HG02759 (cell line): ENCODE measurements around the gene ANKDD1B.
"Not testable (repeated sequence)": the region's sequence is repeated elsewhere in the genome, so short reads cannot be mapped to it uniquely, and the experiment has no call there.

Experiments
- ATAC-seq: cut with Tn5 transposase; IDR thresholded peaks from one replicate; pipeline ENCODE4 v1.9.1; 2021; ENCODE audit warnings: mild to moderate bottlenecking, moderate library complexity; ENCODE audit not compliant: unreplicated experiment

ANKDD1B gene

DNA sequence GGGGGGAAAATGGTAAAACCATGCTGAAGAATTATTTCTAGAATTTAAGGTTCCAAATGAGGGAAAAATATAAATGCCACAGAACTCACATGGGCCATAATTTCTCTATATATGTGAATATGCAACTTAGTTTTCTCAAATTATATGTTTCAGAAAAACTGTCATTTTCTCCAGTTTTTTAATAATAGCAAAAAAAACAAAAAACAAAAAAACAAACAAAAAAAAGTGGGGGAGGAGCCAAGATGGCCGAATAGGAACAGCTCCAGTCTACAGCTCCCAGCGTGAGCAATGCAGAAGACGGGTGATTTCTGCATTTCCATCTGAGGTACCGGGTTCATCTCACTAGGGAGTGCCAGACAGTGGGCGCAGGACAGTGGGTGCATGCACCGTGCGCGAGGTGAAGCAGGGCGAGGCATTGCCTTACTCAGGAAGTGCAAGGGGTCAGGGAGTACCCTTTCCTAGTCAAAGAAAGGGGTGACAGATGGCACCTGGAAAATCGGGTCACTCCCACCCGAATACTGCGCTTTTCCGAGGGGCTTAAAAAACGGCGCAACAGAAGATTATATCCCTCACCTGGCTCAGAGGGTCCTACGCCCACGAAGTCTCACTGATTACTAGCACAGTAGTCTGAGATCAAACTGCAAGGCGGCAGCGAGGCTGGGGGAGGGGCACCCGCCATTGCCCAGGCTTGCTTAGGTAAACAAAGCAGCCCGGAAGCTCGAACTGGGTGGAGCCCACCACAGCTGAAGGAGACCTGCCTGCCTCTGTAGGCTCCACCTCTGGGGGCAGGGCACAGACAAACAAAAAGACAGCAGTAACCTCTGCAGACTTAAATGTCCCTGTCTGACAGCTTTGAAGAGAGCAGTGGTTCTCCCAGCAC lies 84.5 kb downstream of the ANKDD1B start:
- ATAC-seq = not testable (repeated sequence)

DNA sequence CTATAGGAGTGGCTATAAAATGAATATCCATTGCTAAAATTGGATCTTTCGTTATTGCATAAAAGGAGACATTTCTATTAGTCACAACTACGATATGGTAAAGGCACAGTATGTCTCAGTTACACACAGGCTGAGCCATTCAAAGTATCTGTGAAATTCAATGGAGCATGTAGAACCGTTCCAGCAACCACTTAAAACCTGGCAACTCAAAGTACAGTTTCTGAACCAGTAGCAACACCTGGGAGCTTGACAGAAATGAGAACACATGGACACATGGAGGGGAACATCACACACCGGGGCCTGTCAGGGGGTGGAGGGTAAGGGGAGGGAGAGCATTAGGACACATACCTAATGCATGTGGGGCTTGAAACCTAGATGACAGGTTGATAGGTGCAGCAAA lies 90.6 kb downstream of the ANKDD1B start:
- ATAC-seq = no peak

DNA sequence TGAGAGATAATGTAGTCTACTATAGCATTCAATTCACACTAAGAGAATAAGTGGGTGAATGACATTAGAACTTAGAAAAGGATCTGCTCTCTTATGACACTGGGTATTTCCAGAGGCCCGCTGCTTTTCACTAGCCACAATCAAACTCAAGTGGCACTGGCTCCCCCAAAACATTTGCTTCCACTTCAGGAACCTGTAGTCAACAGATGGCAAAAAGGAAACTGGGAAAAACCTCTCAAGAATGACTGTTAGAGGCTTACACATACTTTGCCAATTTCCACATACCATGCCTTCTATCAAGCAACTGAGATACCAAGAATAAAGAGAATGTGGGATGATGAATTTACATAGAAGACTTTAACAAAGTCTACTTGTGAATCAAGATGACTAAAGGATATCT lies 94.8 kb downstream of the ANKDD1B start:
- ATAC-seq = no peak

DNA sequence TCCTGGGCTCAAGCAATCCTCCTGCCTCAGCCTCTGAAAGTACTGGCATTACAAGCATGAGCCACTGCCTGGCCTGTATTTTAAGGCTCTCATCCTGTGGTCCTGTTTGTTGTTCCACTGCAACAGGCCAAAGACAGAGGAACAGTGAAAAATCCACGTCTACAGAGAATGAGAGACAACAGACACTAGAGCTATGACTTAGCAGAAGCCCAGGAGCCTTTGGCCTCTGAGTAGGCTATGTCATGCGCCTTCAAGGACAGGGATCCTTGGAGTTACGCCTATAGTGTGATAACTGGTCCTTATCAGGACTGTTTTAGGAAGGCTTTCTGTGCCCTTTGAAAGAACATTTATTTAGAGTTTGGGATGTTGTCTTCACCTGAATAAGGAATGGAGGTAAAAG lies 95.5 kb downstream of the ANKDD1B start:
- ATAC-seq = no peak

DNA sequence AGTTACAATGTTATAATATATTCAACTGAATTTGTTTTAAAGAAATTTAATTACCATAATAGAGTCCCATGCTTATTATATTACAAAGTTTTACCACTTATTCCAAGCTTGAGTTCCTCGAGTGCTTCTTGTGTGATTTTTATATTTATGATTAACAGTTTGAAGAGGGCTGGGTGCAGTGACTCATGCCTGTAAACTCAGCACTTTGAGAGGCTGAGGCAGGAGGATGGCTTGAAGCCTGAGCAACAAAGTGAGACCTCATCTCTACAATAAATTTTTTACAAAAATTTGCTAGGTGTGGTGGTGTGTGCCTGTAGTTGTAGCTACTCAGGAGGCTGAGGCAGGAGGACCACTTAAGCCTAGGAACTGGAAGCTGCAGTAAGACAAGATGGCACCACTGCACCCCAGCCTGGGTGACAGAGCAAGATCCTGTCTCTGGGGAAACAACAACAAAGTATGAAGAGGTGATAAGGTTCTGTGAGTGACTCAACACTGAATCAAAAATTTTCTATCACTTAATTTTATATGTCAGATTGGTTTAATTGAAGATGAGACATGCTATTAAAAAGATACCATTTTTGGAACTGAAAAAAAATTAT lies 96.8 kb downstream of the ANKDD1B start:
- ATAC-seq = no peak

DNA sequence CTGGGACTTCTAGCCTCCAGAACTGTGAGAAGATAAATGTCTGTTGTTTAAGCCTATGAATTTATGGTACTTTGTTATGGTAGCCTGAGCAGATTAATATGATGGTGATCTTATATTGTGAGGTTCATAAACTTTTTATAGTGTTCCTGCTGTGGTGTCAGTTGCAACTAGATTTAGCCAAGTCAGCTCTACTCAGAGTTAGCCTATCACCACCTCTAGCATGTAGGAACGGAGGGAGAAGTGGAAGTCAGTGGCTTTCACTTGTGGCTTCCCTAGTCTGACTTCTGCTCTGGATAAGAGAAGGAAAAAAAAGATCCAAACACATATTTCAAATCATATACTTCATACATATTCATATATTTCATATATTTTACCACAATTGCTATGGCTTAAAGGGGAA lies 99.4 kb downstream of the ANKDD1B start:
- no peak for ATAC-seq

DNA sequence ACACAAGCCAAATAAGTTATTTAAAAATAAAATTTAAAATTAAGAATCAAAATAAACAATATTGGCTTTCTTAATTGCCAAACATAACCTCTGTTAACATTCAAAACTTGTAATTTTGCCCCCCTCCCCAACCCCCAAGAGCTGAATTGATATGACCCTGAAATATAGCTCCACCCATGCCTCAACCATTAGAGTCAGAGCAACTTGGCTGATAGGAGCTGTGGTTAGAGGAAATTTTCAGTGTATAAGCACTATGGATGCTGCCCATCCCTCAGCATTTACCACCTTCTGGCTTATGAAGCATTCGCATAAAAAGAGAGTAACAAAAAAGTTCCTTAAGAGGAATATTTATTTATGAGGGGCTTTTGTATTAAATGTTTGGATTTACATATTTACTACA lies 99.9 kb downstream of the ANKDD1B start:
- ATAC-seq = no peak

DNA sequence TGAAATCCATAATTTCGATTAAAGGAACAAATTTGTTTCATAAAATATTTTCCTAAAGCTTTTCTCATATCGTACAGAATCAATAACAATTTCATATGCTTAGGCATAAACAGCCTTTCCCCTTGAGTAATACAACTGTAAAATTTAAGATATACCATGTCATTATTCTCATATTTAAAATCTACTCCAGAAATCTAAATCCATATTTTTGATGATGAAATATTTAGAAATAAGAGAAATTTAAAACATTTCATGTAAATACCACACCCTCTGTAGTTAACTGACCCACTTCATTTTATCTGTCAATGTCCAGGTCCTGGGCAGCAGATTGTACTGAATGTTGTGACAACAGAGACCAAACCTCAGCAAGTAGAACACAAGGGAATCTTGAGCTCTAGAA lies 100.8 kb downstream of the ANKDD1B start:
- ATAC-seq = no peak

DNA sequence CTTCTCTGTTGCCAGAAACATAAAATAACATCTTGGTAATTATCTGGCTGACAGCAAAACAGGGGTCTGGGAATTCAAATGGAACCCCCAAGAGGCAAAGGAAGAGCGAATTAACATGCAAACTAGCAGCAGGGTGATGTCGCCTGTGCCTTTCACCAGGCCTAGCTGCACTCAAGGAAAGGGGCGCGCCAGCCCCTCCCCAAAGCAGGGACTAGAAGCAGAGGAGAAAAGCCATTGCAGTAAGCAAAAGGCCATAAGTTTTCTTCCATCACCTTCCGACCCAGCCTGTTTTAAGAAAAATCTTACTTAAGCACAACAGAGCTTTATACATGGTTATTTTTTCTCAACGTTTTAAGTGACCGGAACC lies 105.4 kb downstream of the ANKDD1B start:
- ATAC-seq = peak; percentile 18

DNA sequence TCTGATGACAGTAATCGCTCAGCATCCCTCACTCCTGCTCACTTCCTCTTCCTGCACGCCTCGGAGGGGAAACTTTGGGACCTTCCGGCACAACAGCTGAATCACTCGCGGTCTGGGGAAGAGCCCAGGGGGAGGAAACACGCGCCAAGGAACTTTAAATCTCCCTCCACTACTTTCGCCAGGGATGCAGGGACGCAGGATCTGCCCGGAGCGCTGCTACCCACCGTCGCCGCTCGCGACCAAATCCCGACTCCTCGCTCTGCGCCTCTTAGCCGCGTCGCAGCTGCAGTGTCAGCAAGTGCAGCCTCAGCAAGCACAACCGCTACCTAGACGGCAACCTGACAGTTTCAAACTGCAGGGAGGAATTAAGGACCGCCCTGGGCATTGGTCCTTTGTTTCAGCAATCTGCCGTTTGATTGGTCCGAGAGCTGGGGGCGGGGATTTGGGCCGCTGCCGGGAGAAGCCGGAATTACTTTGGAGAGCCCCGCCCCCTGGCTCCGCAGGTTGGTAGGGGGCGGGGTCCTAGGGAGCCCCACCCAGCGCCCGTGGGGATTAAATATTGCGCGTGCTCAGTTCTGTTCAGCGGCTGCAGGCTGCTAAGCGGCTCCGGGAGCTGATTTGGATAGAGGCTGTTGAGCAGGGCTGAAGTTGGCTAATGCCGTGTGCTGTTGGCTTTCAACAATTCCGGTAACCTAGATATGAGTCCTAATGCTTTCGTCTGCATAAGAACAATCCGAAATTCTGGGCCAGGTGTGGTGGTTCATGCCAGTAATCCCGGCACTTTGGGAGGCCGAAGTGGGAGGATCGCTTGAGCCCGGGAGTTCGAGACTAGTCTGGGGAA lies 106.0 kb downstream of the ANKDD1B start, which contains the start of gene POC5:
POC5 (minus strand) TSS at position 356 of the 841 bp plus-strand sequence. CDS start 4,500 bp downstream, outside the sequence.
- ATAC-seq = peak; percentile 96

DNA sequence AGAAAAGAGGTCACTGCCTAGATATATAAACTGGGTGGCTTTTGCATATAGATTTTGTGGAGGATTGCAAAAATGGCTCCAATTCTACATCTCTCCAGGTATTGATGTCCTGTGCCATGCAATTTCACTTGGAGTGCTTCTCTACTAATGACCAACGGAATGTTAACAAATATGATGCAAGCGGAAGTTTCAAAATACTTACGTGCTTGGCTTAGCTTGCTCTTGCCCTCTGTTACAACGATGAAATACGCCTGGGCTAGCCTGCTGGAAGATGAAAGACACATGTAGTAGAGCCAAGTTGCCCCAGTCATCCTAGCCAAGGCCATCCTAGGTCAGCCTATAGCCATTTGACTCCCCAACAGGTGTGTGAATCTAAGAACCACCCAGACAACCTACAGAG lies 109.6 kb downstream of the ANKDD1B start:
- no peak for ATAC-seq
